Measurements from ENCODE around the gene MPRIP. TPM values are rescaled to one million over a fixed set of nuclear protein-coding genes. Genes with fewer than 3 reads are reported as not detected.

MPRIP gene
- total and polyA plus RNA-seq, 2 experiments from 2014 or later, result 91.7 to 202 TPM

DNA sequence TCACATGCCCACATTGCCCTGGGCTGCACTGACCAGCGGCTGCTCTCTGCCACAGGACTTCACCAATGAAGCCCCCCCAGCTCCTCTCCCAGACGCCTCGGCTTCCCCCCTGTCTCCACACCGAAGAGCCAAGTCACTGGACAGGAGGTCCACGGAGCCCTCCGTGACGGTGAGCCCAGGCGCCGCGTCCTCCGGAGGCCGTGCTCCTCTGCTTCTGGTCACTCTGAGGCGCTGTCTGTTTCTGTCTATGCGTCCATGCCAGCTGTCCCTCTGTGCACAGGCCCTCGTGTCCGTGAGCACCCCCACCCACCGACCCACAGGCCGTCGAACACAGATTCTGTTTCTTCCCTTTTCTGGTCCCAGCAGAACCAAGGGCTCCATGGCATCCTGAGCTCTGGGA lies 101.2 kb downstream of the MPRIP start:
- Histone ChIP-seq H2AFZ (no peak overlapping the region), H3K4me1 (ENCODE audit: insufficient read depth) (no peaks in the 10 kb centered on the region), H3K9me2 (replicated peaks; ENCODE audit: insufficient read depth) (no peaks in the 10 kb centered on the region), H3K79me2 (no peaks in the 10 kb centered on the region), H3K27me3 (no peaks in the 10 kb centered on the region), H3K36me3 (replicated peaks; ENCODE audit: insufficient read depth, low read depth) (no peaks in the 10 kb centered on the region), H3K27ac (no peak overlapping the region), H3K9me3 (ENCODE audit: low read depth) (no peaks in the 10 kb centered on the region), H3K4me2 (no peak overlapping the region), H4K20me1 (ENCODE audit: insufficient read depth, poor library complexity, severe bottlenecking) (no peaks in the 10 kb centered on the region), H3K4me3 (no peak overlapping the region)
- no peak for DNase-seq (ENCODE audit: low spot score)
- WGBS (ENCODE audit: low lambda C conversion rate, missing lambda C conversion rate), result over 99% methylated on average over 16 of the region's 19 CpGs
- TF ChIP-seq EZH2phosphoT487 (IDR thresholded peaks at IDR 0.05; ENCODE audit: low read depth, severe bottlenecking, unreplicated experiment) (no peak), EZH2 (IDR thresholded peaks at IDR 0.05; ENCODE audit: borderline replicate concordance) (no peak)
- TF ChIP-seq, protein P1, sequence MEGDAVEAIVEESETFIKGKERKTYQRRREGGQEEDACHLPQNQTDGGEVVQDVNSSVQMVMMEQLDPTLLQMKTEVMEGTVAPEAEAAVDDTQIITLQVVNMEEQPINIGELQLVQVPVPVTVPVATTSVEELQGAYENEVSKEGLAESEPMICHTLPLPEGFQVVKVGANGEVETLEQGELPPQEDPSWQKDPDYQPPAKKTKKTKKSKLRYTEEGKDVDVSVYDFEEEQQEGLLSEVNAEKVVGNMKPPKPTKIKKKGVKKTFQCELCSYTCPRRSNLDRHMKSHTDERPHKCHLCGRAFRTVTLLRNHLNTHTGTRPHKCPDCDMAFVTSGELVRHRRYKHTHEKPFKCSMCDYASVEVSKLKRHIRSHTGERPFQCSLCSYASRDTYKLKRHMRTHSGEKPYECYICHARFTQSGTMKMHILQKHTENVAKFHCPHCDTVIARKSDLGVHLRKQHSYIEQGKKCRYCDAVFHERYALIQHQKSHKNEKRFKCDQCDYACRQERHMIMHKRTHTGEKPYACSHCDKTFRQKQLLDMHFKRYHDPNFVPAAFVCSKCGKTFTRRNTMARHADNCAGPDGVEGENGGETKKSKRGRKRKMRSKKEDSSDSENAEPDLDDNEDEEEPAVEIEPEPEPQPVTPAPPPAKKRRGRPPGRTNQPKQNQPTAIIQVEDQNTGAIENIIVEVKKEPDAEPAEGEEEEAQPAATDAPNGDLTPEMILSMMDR (IDR thresholded peaks at IDR 0.05; ENCODE audit: poor library complexity), result no peak

DNA sequence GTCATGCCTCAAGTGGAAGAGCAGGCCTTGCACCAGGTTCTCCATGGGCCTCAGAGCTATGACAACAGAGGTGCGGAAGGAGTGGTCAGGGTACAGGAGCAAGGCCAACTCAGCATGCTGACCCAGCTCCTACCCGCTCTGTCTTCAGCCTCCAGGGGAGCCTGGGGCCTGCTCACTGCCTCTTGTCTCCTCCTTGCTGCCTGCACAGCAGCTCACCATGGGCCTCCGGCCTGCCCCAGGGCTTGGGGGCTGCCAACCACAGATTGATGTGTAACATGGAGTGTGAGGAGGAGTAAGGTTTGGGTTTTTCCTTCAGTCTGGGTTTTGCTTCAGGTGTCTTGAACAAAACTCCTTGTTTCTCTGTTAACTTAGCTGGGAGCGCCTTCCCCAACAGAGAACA lies 101.8 kb downstream of the MPRIP start:
- Histone ChIP-seq H3K4me2 (no peak overlapping the region), H3K27ac (no peak overlapping the region), H3K27me3 (no peaks in the 10 kb centered on the region), H3K4me1 (ENCODE audit: insufficient read depth) (no peaks in the 10 kb centered on the region), H3K9me3 (ENCODE audit: low read depth) (no peaks in the 10 kb centered on the region), H2AFZ (no peak overlapping the region), H3K4me3 (no peak overlapping the region), H3K36me3 (replicated peaks; ENCODE audit: insufficient read depth, low read depth) (no peaks in the 10 kb centered on the region), H3K79me2 (no peaks in the 10 kb centered on the region), H3K9me2 (replicated peaks; ENCODE audit: insufficient read depth) (no peaks in the 10 kb centered on the region), H4K20me1 (ENCODE audit: insufficient read depth, poor library complexity, severe bottlenecking) (no peaks in the 10 kb centered on the region)
- 93% methylated on average over 4 of the region's 4 CpGs for WGBS (ENCODE audit: low lambda C conversion rate, missing lambda C conversion rate)
- no peak for DNase-seq (ENCODE audit: low spot score)
- TF ChIP-seq EZH2 (IDR thresholded peaks at IDR 0.05; ENCODE audit: borderline replicate concordance), result no peak
- TF ChIP-seq, protein P1 (IDR thresholded peaks at IDR 0.05; ENCODE audit: poor library complexity), result no peak
- TF ChIP-seq EZH2phosphoT487 (IDR thresholded peaks at IDR 0.05; ENCODE audit: low read depth, severe bottlenecking, unreplicated experiment), result no peak

DNA sequence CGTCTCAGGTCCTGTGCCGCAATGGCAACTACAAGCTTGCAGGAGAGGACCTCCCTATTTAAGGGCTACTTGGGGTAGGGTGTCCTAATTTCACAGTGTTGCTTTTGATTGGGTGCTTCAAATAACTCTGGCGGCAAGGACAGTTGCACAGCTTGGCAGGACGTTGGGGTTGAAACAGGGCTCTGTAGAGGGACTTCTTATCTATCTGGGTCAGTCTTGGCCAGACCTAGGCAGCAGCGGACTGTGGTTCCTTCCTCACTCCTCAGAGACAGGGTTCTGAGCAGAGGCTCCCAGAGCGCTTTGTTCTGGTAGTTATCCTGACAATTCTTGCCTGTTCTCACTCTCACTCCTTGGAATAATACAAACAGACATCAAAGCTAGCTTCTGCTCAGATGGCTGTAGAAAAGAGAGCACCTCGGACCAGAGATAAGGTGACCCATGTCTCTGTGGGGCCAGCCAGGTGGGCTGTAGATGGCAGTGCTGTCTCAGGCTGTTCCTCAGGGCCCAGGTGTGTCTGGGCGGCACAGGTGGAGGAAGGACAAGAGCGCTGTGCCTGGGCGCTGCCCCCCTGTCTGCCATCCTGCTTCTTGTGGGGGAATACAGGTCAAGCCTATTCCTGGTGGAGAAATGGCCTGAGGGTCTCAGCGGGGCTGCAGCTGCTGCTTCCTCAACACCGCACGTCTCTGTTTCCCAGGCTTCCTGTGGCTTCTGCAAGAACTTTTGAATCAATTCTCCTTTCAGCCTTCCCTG lies 102.8 kb downstream of the MPRIP start:
- Histone ChIP-seq H4K20me1 (ENCODE audit: insufficient read depth, poor library complexity, severe bottlenecking) (no peaks in the 10 kb centered on the region), H3K27ac (no peak overlapping the region)
- no peak for DNase-seq (ENCODE audit: low spot score)

More for the DNA sequence above, 102.8 kb downstream of the MPRIP start:
- TF ChIP-seq EZH2phosphoT487 (IDR thresholded peaks at IDR 0.05; ENCODE audit: low read depth, severe bottlenecking, unreplicated experiment) (no peak), EZH2 (IDR thresholded peaks at IDR 0.05; ENCODE audit: borderline replicate concordance) (no peak)
- TF ChIP-seq, protein P1 (IDR thresholded peaks at IDR 0.05; ENCODE audit: poor library complexity), result no peak
- H3K27me3 ChIP-seq, result no peaks in the 10 kb centered on the region
- H3K9me3 ChIP-seq (ENCODE audit: low read depth), result no peaks in the 10 kb centered on the region
- no peaks in the 10 kb centered on the region for H3K79me2 ChIP-seq
- H3K4me1 ChIP-seq (ENCODE audit: insufficient read depth), result no peaks in the 10 kb centered on the region
- H3K4me3 ChIP-seq, result no peak overlapping the region
- H3K9me2 ChIP-seq (replicated peaks; ENCODE audit: insufficient read depth), result no peaks in the 10 kb centered on the region
- H3K4me2 ChIP-seq, result no peak overlapping the region
- 93% methylated on average over 13 of the region's 13 CpGs for WGBS (ENCODE audit: low lambda C conversion rate, missing lambda C conversion rate)
- H3K36me3 ChIP-seq (replicated peaks; ENCODE audit: insufficient read depth, low read depth), result no peaks in the 10 kb centered on the region
- H2AFZ ChIP-seq, result no peak overlapping the region
